Activated T-cell treated with anti-CD3 and anti-CD28 coated beads for 48 hours (primary cell): Measurements from ENCODE around the gene SCAMP3.
A peak's percentile ranks its signal among the peaks of the same experiment; 100 is the strongest.
"Not testable (repeated sequence)": the region's sequence is repeated elsewhere in the genome, so short reads cannot be mapped to it uniquely, and the experiment has no call there.

Experiments used
- DNase-seq: peaks from one replicate; pipeline ENCODE4 v3.0.0-alpha.2; 2020; ENCODE audit warnings: low read depth

SCAMP3 gene

GRCh38 chr1:155261852-155262673 is at the start of gene SCAMP3:
Gene SCAMP3, minus strand, starts transcription at chr1:155262360. Its CDS starts 209 bp downstream, at chr1:155262151.
- DNase-seq = peak; percentile 82

GRCh38 chr1:155309423-155310021 is 47.4 kb upstream of the SCAMP3 start:
- no peak for DNase-seq

- peak; percentile 96 for DNase-seq
Observed at GRCh38 chr1:155308493-155309422, 46.6 kb upstream of the SCAMP3 start, which contains the start of gene FDPS. Gene FDPS, plus strand, starts transcription at chr1:155308866. Its CDS starts 924 bp downstream, at chr1:155309790.

GRCh38 chr1:155307247-155307740 is 45.1 kb upstream of the SCAMP3 start:
- no peak for DNase-seq

GRCh38 chr1:155305881-155306391 is 43.8 kb upstream of the SCAMP3 start:
- DNase-seq = no peak

- no peak for DNase-seq
Observed at GRCh38 chr1:155304558-155305063, 42.5 kb upstream of the SCAMP3 start.

- no peak for DNase-seq
Observed at GRCh38 chr1:155301342-155301841, 39.2 kb upstream of the SCAMP3 start, which contains the start of gene PKLR. Gene PKLR, minus strand, starts transcription at chr1:155301438. Its CDS starts 43 bp downstream, at chr1:155301395.

GRCh38 chr1:155300553-155301329 is 38.6 kb upstream of the SCAMP3 start:
- DNase-seq = no peak

GRCh38 chr1:155300024-155300423 is 37.9 kb upstream of the SCAMP3 start:
- DNase-seq = no peak

GRCh38 chr1:155297384-155297783 is 35.2 kb upstream of the SCAMP3 start:
- no peak for DNase-seq

GRCh38 chr1:155296661-155297060 is 34.5 kb upstream of the SCAMP3 start:
- DNase-seq = no peak

- no peak for DNase-seq
Observed at GRCh38 chr1:155295942-155296267, 33.7 kb upstream of the SCAMP3 start.

GRCh38 chr1:155295183-155295941 is 33.2 kb upstream of the SCAMP3 start:
- DNase-seq = no peak

GRCh38 chr1:155294520-155295182 is 32.5 kb upstream of the SCAMP3 start:
- no peak for DNase-seq

- DNase-seq = no peak
Observed at GRCh38 chr1:155293086-155293749, 31.1 kb upstream of the SCAMP3 start.

- DNase-seq = not testable (repeated sequence)
Observed at GRCh38 chr1:155291006-155291405, 28.8 kb upstream of the SCAMP3 start.

GRCh38 chr1:155287987-155288543 is 25.9 kb upstream of the SCAMP3 start:
- DNase-seq = no peak

- DNase-seq = no peak
Observed at GRCh38 chr1:155286544-155286943, 24.4 kb upstream of the SCAMP3 start.
